ENCODE data around the gene CCT2. TPM values are rescaled to one million over a fixed set of nuclear protein-coding genes. Genes with fewer than 3 reads are reported as not detected.
A peak's percentile ranks its signal among the peaks of the same experiment; 100 is the strongest.

Gene CCT2
- total and polyA plus RNA-seq, 9 of the 15 experiments (the other 6 are each of a cell fraction or from before 2014, with no cell fraction given): 341 to 738 (median 490) TPM

DNA sequence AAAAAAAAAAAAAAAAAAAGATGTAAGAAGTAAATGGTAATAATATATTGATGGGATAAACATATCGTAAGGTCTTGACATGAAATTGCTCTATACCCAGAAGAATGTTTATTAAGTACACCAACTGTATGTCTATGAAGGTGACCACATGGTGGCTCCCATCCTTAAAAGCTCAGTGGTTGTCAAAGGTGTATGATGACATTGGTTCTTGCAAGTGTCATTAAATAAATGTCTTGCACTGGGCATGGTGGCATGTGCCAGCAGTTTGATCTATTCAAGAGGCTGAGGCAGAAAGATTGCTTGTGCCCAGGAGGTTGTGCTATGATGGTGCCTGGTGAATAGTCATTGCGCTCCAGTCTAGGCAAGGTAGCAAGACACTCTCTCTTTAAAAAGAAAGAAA, 10.4 kb downstream of the CCT2 start:
- 100% methylated on average over 2 of the region's 2 CpGs for WGBS (ENCODE audit: insufficient coverage, low coverage, missing lambda C conversion rate)
- BruUV-seq (replicated peaks): no TSS peak
- Histone ChIP-seq H3K27ac (ENCODE audit: extremely low read depth, low read depth, low read length) (no peak overlapping the region), H3K9ac (ENCODE audit: insufficient read depth in 1 of 2, low read depth in 2 of 2, low read length in 2 of 2) (no peak overlapping the region), H3K27me3 (ENCODE audit: control insufficient read depth in 2 of 2, insufficient read depth in 2 of 2, low read length in 2 of 2) (no peaks in the 10 kb centered on the region), H3K9me3 (replicated peaks; ENCODE audit: control insufficient read depth, insufficient read depth, low read depth, low read length) (no peaks in the 10 kb centered on the region), H3K4me2 (ENCODE audit: insufficient read depth, low read length) (no peak overlapping the region), H4K20me1 (replicated peaks; ENCODE audit: control insufficient read depth, insufficient read depth, low read length) (no peaks in the 10 kb centered on the region), H3K4me1 (replicated peaks in 1 of 2; ENCODE audit: control insufficient read depth in 2 of 2, insufficient read depth in 2 of 2, low read length in 2 of 2) (no peaks in the 10 kb centered on the region), H3K79me2 (ENCODE audit: control insufficient read depth, insufficient read depth, low read length) (peaks cover 12% of the 10 kb centered on the region; the same call in 2 of the 3 replicates), H2AFZ (ENCODE audit: low read depth, low read length) (no peak overlapping the region), H3K36me3 (ENCODE audit: control insufficient read depth, insufficient read depth, low read length) (peaks cover 99% of the 10 kb centered on the region), H3K4me3 (no peak overlapping the region), H3K9me1 (ENCODE audit: control insufficient read depth, insufficient read depth, low read length) (no peaks in the 10 kb centered on the region)
- CTCF ChIA-PET (ENCODE audit: low intra/inter-chr PET ratio): no interaction called here
- FAIRE-seq: no peak
- DNase-seq (ENCODE audit: extremely low read depth in 1 of 4, low spot score in 3 of 4): no peak
- TF ChIP-seq TEAD1 (CRISPR knock-in tag; IDR thresholded peaks at IDR 0.05) (no peak), RAD21 (CRISPR knock-in tag; conservative IDR thresholded peaks at IDR 0.05 in 1 of 2, IDR thresholded peaks at IDR 0.05 in 1 of 2) (peak in 1 of 2 experiments; percentile 27; a peak in 2 of 4 replicates), POLR2A (conservative IDR thresholded peaks at IDR 0.05) (0 out of 2 replicates have a peak, but pooled peaks have one; percentile 24), CTCF (IDR thresholded peaks at IDR 0.05 in 2 of 3, conservative IDR thresholded peaks at IDR 0.05 in 1 of 3; ENCODE audit: insufficient read depth in 2 of 3, low read depth in 1 of 3, low read length in 3 of 3) (peak in 1 of 3 experiments; percentile 10; a peak in 1 of 6 replicates)
- peak; percentile 59 for ATAC-seq
- intact Hi-C loops (cut with micrococcal nuclease) (no loop called here), in situ Hi-C loops (cut with MboI) (no loop called here)
- POLR2A ChIA-PET: no interaction called here
